Stomach (tissue), 9 donors: ENCODE measurements around the gene PSTPIP1. TPM values are rescaled to one million over a fixed set of nuclear protein-coding genes. Genes with fewer than 3 reads are reported as not detected.

Experiments used
- DNase-seq, 2 donors: peaks; one replicate each; pipeline versions ENCODE4 v3.0.0 to v3.0.0-alpha.2; 2013 to 2019
- H3K27ac ChIP-seq, 5 donors: fragments of 200-600 bp in 4 of 5; sonication (generic) in 4 of 5; one replicate each; pipeline ENCODE4 v1.5.1; 2013 to 2019; ENCODE audit warnings: mild to moderate bottlenecking in 1 of 5, moderate library complexity in 1 of 5
- H3K27me3 ChIP-seq, 3 donors: fragments of 200-600 bp; sonication (generic); one replicate each; pipeline ENCODE4 v1.5.1; 2017 to 2019; ENCODE audit warnings: mixed run types in 1 of 3
- H3K36me3 ChIP-seq, 4 donors: fragments of 200-600 bp; sonication (generic); 1 replicate in 3 of 4; 2 replicates in 1 of 4; pipeline ENCODE4 v1.5.1; 2016 to 2019
- H3K4me1 ChIP-seq, 4 donors: fragments of 200-600 bp; sonication (generic); one replicate each; pipeline ENCODE4 v1.5.1; 2016 to 2019
- H3K4me3 ChIP-seq, 4 donors: fragments of 200-600 bp; sonication (generic) in 3 of 4; one replicate each; pipeline ENCODE4 v1.5.1; 2016 to 2019; ENCODE audit warnings: mild to moderate bottlenecking in 1 of 4
- H3K9me3 ChIP-seq, 4 donors: fragments of 200-600 bp; sonication (generic); one replicate each; pipeline ENCODE4 v1.5.1; 2016 to 2019
- EP300 ChIP-seq: sonication (generic); formaldehyde crosslinking; IDR thresholded peaks from one replicate; pipeline ENCODE4 v1.6.1; 2017; ENCODE audit warnings: antibody characterized with exemption
- POLR2A ChIP-seq, 4 donors: fragments of 450-650 bp; IDR thresholded peaks; one replicate each; pipeline ENCODE4 v1.6.1; 2016; ENCODE audit warnings: antibody characterized with exemption in 4 of 4, control low read depth in 2 of 4, mild to moderate bottlenecking in 1 of 4, moderate library complexity in 1 of 4
- POLR2AphosphoS5 ChIP-seq, 3 donors: sonication (generic); formaldehyde crosslinking; IDR thresholded peaks; one replicate each; pipeline ENCODE4 v1.6.1; 2016; ENCODE audit warnings: antibody characterized with exemption in 3 of 3
- WGBS, 5 donors: extraction: QIAGEN DNeasy Blood & Tissue Kit in 3 of 5; methylation state at CpG; one replicate each; pipeline versions ENCODE4 v1.1.5 to v1.1.7; 2013 to 2018; 5-methylcytosine and 5-hydroxymethylcytosine counted together
- intact Hi-C: fragments of 100-400 bp; cut with DNase I; formaldehyde crosslinking; loops from one replicate; pipeline ENCODE4 v1.15.1; 2023; ENCODE audit warnings: low total_unique reads
- polyA plus RNA-seq, 3 donors: library from polyadenylated mRNA; stranded (reverse); fragments of 200-250 nt; gene quantifications; one replicate each; pipeline ENCODE4 v1.2.3, GENCODE V29; 2013
- total RNA-seq, 5 donors: library from RNA; depleted of rRNA; stranded (reverse); fragments of >200 nt; gene quantifications; one replicate each; pipeline versions ENCODE4 v1.1.0 to v1.2.3, GENCODE V29; 2014 to 2016
- TF ChIP-seq, protein P1 (sequence below), 7 experiments: fragments of 450-650 bp in 4 of 7; fragments of 200-600 bp in 3 of 7; sonication (generic) in 3 of 7; IDR thresholded peaks; one replicate each; pipeline ENCODE4 v1.5.1; 2016 to 2019; ENCODE audit warnings: antibody characterized with exemption in 7 of 7, control low read depth in 2 of 7, mild to moderate bottlenecking in 1 of 7
- donor health status: healthy with polysubstance abuse.
- donor health status: Bipolar disorder and iron deficiency.
- donor health status: healthy.

PSTPIP1 gene
- total and polyA plus RNA-seq, 8 donors, result 0.29 to 75.4 (median 5.4) TPM

DNA sequence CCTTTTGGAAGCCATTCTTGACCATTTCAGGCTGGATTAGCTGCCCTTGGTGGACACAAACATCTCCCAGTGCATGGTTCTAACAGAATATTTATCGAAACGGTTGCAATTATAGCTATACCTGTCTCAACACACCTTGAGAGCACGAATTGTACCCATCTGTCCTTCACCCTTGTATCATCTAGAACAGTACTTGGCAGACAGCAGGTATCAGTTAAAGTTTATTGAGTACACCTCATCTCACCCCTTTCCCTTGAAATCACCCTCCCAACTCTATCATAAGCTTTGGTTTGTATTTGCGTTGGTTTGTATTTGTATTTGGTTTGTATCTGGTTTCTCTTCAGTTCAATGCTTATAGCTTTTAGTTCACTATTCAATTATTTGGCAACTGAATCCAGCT lies 63.5 kb downstream of the PSTPIP1 start:
- Histone ChIP-seq H3K4me1 (peaks cover 18 to 90% (median 50%) of the 10 kb centered on the region in 4 donors), H3K27me3 (no peaks in the 10 kb centered on the region), H3K4me3 (no peak overlapping the region), H3K36me3 (peaks cover 0 to 6% (median 2%) of the 10 kb centered on the region in 4 donors), H3K27ac (no peak overlapping the region), H3K9me3 (no peaks in the 10 kb centered on the region)
- no peak for DNase-seq
- TF ChIP-seq POLR2AphosphoS5 (IDR thresholded peaks at IDR 0.05) (no peak), EP300 (no peak), POLR2A (IDR thresholded peaks at IDR 0.05) (no peak)
- TF ChIP-seq, protein P1, sequence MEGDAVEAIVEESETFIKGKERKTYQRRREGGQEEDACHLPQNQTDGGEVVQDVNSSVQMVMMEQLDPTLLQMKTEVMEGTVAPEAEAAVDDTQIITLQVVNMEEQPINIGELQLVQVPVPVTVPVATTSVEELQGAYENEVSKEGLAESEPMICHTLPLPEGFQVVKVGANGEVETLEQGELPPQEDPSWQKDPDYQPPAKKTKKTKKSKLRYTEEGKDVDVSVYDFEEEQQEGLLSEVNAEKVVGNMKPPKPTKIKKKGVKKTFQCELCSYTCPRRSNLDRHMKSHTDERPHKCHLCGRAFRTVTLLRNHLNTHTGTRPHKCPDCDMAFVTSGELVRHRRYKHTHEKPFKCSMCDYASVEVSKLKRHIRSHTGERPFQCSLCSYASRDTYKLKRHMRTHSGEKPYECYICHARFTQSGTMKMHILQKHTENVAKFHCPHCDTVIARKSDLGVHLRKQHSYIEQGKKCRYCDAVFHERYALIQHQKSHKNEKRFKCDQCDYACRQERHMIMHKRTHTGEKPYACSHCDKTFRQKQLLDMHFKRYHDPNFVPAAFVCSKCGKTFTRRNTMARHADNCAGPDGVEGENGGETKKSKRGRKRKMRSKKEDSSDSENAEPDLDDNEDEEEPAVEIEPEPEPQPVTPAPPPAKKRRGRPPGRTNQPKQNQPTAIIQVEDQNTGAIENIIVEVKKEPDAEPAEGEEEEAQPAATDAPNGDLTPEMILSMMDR (IDR thresholded peaks at IDR 0.05), result no peak
- intact Hi-C loops, result no loop called here
- 87 to 100% (median 93%) methylated on average over 4 of the region's 4 CpGs for WGBS, 5 donors

GRCh38 chr15:77059786-77060361 lies 64.9 kb downstream of the PSTPIP1 start:
- H3K27me3 ChIP-seq, result no peaks in the 10 kb centered on the region
- TF ChIP-seq EP300, result no peak
- TF ChIP-seq POLR2AphosphoS5 (IDR thresholded peaks at IDR 0.05), result no peak
- TF ChIP-seq POLR2A (IDR thresholded peaks at IDR 0.05), result no peak
- TF ChIP-seq, protein P1 (IDR thresholded peaks at IDR 0.05), result no peak
- no peak overlapping the region for H3K27ac ChIP-seq
- intact Hi-C loops, result no loop called here
- DNase-seq, result peak in 1 of 2 donors; percentile 66
- H3K4me3 ChIP-seq, result no peak overlapping the region
- no peaks in the 10 kb centered on the region for H3K36me3 ChIP-seq
- H3K4me1 ChIP-seq, result peaks cover 32 to 95% (median 58%) of the 10 kb centered on the region in 4 donors
- 22 to 44% (median 32%) methylated on average over 2 of the region's 2 CpGs for WGBS, 5 donors
- H3K9me3 ChIP-seq, result no peaks in the 10 kb centered on the region

GRCh38 chr15:77060546-77060945 lies 65.6 kb downstream of the PSTPIP1 start:
- peak in 1 of 2 donors; percentile 44 for DNase-seq
- Histone ChIP-seq H3K27me3 (no peaks in the 10 kb centered on the region), H3K9me3 (no peaks in the 10 kb centered on the region), H3K36me3 (no peaks in the 10 kb centered on the region), H3K4me3 (no peak overlapping the region), H3K4me1 (peaks cover 27 to 95% (median 60%) of the 10 kb centered on the region in 4 donors), H3K27ac (peak overlapping the region in 3 of 5 donors; percentile 2 to 47 (median 3))
- intact Hi-C loops, result no loop called here
- TF ChIP-seq POLR2A (IDR thresholded peaks at IDR 0.05), result no peak
- no peak for TF ChIP-seq POLR2AphosphoS5 (IDR thresholded peaks at IDR 0.05)
- TF ChIP-seq EP300, result no peak

- H3K27ac ChIP-seq, result peak overlapping the region in 2 of 5 donors; percentile 65 to 67
- no peak overlapping the region for H3K4me3 ChIP-seq
- H3K4me1 ChIP-seq, result peaks cover 38 to 97% (median 75%) of the 10 kb centered on the region in 4 donors
- DNase-seq, result no peak
- no peaks in the 10 kb centered on the region for H3K27me3 ChIP-seq
- no peaks in the 10 kb centered on the region for H3K36me3 ChIP-seq
- intact Hi-C loops, result no loop called here
- TF ChIP-seq, protein P1 (IDR thresholded peaks at IDR 0.05), result no peak
- TF ChIP-seq POLR2AphosphoS5 (IDR thresholded peaks at IDR 0.05), result no peak
- no peak for TF ChIP-seq POLR2A (IDR thresholded peaks at IDR 0.05)
- TF ChIP-seq EP300, result no peak
- H3K9me3 ChIP-seq, result no peaks in the 10 kb centered on the region
Measured at GRCh38 chr15:77063249-77063648, 68.3 kb downstream of the PSTPIP1 start.

- DNase-seq, result peak in 1 of 2 donors; percentile 35
- TF ChIP-seq POLR2A (IDR thresholded peaks at IDR 0.05), result no peak
- TF ChIP-seq POLR2AphosphoS5 (IDR thresholded peaks at IDR 0.05), result no peak
- TF ChIP-seq EP300, result no peak
- TF ChIP-seq, protein P1 (IDR thresholded peaks at IDR 0.05), result no peak
- intact Hi-C loops, result no loop called here
- 24 to 47% (median 38%) methylated on average over 2 of the region's 2 CpGs for WGBS, 5 donors
- no peak overlapping the region for H3K4me3 ChIP-seq
- H3K36me3 ChIP-seq, result no peaks in the 10 kb centered on the region
- H3K27me3 ChIP-seq, result no peaks in the 10 kb centered on the region
- H3K4me1 ChIP-seq, result peaks cover 46 to 97% (median 80%) of the 10 kb centered on the region in 4 donors
- H3K27ac ChIP-seq, result peak overlapping the region in 4 of 5 donors; percentile 19 to 67 (median 48)
- no peaks in the 10 kb centered on the region for H3K9me3 ChIP-seq
Measured at GRCh38 chr15:77064063-77064462, 69.1 kb downstream of the PSTPIP1 start.
